GM21526 (cell line): ENCODE results near the gene DHRSX.
"Not testable (repeated sequence)": the region's sequence is repeated elsewhere in the genome, so short reads cannot be mapped to it uniquely, and the experiment has no call there.

Experiments
- ATAC-seq: cut with Tn5 transposase; IDR thresholded peaks from one replicate; pipeline ENCODE4 v1.9.1; 2021; ENCODE audit warnings: moderate library complexity; ENCODE audit not compliant: unreplicated experiment, low FRiP score

DHRSX gene

DNA sequence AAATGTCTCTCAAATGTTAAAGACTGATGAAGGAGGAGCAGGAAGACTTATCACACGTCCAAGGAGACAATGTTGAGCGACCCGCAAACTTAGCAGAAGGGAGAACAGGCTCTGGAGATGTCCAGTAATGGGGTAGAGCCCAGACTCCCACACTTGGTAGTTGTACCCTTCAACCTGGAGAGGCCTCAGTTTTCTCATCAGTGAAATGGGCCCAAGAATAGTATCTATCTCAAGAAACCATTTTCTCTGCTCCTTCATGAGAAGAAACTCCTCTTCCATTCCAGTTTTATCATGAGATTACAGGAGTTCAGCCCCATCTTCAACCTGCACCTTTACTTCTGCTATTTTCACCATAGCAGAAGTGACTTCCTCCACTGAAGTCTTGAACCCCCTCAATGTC is 169.9 kb downstream of the DHRSX start:
- ATAC-seq, result no peak

DNA sequence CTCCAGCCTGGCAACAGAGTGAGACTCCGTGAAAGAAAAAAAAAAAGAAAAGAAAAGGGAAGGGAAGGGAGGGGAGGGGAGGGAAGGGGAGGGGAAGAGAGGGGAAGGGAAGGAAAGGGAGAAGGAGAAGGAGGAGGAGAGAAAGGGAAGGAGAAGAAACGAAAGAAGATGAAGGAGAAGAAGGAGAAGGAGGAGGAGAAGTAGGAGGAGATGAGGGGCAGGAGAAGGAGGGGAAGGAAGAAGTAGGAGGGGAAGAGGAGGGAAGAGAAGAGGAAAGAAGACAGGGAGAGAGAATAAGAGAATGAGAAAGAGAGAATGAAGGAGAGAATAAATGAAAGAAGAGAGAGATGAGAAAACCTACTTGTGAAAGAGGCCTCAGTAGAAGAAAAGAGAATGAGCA is 170.3 kb downstream of the DHRSX start:
- ATAC-seq, result no peak

DNA sequence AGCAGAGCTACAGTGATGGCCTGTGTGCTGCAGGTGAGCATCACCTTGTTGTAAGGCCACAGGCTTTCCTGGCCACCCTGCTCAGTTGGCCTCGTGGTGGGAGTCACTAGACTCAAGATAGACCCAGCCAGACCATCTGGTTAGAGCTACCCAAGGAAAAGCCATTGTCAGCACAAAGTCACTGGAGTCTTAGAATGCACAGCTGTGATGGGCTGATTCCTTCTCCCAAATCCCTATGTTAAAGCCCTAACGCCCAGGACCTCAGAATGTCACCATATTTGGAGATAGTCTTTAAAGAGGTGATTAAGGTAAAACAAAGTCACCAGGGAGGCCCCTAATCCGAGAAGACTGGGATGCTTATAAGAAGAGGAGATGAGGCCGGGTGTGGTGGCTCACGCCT is 173.4 kb downstream of the DHRSX start:
- no peak for ATAC-seq

- ATAC-seq, result peak; percentile 60
These were observed 175.5 kb downstream of the DHRSX start for GRCh38 chrX:2325076-2325784.

DNA sequence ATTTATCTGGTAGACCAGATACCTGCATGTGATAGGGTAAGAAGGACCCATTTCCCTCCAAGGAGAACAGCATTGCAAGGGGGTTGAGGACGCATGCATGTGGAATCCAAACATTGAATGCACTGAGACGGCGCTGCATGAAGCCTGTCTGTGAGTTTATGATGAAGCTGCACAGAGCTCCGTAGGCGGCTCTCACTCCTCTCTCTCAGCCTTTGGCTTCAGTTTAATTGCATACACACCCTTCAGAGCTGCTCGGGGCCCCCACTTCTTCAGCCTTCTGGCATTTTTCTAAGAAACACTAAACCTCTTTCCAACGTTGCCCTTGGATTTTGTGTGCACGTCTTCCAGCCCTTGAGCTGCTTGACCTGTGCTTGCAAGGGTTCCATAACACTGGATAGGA is 176.6 kb downstream of the DHRSX start:
- ATAC-seq, result no peak

DNA sequence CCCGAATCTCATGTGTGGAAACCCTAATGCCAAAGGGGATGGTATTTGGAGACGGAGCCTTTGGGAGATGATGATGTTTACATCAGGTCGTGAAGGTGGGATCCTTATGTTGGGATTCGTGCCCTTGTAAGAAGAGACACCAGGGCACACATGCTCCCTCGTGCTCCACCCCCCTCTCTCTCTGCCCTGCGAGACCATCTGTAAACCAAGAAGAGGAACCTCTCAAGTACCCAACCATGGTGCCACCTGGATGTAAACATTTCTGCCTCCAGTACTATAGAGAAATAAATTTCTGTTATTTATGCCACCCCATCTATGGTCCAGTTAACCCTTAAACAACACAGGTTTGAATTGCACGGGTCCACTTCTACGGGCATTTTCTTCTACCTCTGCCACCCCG is 179.4 kb downstream of the DHRSX start:
- ATAC-seq, result no peak

GRCh38 chrX:2320580-2321327 is 180.0 kb downstream of the DHRSX start:
- ATAC-seq, result no peak

DNA sequence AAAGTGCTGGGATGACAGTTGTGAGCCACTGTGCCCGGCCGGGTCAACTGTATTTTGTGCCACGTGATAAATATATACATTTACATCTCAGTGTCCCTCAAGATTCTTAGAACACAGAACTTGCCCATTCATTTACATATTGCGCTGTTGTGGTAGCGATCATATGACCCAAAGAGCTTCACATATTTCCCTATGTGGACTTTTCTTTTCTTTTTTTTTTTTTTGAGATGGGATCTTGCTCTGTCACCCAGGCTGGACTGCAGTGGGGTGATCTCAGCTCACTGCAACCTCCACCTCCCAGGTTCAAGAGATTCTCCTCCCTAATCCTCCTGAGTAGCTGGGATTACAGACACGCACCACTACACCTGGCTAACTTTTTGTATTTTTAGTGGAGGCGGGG is 180.7 kb downstream of the DHRSX start:
- ATAC-seq, result no peak

- no peak for ATAC-seq
These were observed 182.4 kb downstream of the DHRSX start for GRCh38 chrX:2318371-2318770.

DNA sequence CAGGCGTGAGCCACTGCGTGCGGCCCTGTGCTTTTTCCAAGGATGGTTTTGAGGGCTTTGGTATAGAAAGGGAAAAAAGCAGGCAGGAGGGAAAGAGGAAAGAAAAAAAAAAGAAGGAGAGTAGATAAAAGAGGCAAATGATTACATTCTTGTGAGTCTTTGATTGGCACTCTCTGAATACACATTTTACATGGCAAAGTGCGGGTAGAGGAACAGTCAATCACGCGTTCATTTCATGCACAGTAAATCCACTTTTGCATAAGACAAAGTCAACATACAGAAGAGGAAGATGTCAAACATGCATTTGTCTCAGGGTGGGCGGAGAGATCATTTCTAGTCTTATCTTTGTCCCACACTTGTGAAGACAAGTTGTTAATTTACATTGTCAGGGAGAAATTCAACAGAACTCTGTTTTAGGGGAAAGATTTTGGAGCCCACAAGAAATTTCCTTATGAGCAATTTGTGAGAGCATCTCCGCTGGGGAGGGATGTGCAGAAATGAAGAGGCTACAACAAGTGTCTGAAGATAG is 183.2 kb downstream of the DHRSX start:
- ATAC-seq, result no peak

GRCh38 chrX:2316534-2316933 is 184.2 kb downstream of the DHRSX start:
- no peak for ATAC-seq

GRCh38 chrX:2315434-2315833 is 185.3 kb downstream of the DHRSX start:
- no peak for ATAC-seq

GRCh38 chrX:2314831-2315365 is 185.9 kb downstream of the DHRSX start:
- ATAC-seq, result no peak

DNA sequence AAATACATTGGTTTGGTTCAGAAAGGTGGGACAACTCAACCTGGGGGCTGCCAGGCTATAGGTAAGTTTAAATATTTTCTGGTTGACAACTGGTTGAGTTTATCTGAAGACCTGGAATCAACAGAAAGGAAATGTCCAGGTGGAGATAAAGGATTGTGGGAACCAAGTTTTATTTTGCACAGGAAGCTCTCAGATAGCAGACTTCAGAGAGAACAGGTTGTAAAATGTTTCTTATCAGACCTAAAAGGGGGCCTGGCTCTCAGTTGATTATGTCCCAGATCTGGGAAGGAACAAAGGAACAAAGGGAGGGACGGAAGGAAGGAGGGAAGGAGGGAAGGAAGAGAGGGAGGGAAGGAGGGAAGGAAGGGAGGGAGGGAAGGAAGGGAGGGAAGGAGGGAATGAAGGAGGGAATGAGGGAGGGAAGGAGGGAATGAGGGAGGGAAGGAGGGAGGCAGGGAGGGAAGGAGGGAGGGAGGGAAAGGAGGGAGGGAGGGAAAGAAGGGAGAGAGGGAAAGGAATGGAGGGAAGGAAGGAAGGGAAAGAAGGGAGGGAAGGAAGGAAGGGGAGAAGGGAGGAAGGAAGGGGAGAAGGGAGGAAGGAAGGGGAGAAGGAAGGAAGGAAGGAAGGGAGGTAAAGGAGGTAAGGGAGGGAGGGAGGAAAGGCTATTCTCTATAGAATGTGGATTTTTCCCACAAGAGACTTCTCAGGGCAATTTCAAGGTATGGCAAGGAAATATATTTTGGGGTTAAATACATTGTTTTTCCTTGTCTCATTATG is 186.7 kb downstream of the DHRSX start:
- ATAC-seq, result no peak

- not testable (repeated sequence) for ATAC-seq
These were observed 188.7 kb downstream of the DHRSX start for GRCh38 chrX:2312061-2312591.

- ATAC-seq, result no peak
These were observed 189.3 kb downstream of the DHRSX start for GRCh38 chrX:2311501-2311900.

DNA sequence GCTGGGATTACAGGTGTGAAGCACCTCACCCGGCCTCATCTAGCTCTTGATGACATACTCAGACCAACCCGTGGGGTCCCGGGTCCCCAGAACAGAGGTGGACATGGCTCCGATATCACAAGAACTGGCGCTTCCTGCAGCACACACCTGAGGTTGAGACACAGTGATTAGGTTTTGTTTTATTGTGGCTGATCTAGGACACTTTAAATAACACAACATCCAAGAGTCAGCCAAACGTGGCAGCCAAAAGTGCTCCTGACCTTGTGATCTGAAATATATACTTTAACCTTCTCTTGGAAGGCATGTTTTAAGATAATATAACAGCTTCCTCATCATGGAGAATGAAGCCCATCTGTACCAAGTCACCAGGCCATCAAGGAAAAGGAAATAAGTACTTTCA is 198.9 kb downstream of the DHRSX start:
- no peak for ATAC-seq

- ATAC-seq, result no peak
These were observed 200.9 kb downstream of the DHRSX start for GRCh38 chrX:2299871-2300270.

- ATAC-seq, result no peak
These were observed 214.0 kb downstream of the DHRSX start for GRCh38 chrX:2286731-2287130.

- ATAC-seq, result no peak
These were observed 216.2 kb downstream of the DHRSX start for GRCh38 chrX:2284601-2285000.

GRCh38 chrX:2284133-2284532 is 216.6 kb downstream of the DHRSX start:
- no peak for ATAC-seq
